Measurements from ENCODE around the gene DOK5.

Gene DOK5

DNA sequence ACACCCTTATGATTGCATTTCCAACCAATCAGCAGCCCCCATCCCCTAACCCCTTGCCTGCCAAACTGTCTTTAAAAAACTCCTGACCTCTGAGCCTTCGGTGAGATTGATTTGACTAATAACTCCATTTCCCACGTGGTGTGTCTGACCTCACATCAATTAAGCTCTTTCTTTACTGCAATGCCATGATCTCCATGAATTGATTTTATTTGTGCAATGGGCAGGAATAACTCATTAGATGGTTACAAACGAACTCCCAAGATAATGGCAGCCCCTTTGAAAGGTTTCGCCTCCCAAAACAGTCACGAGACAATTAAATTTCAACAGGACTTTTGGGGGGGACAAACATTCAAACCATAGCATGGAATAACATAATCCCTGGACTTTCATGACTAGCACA is 161.2 kb downstream of the DOK5 start:
- H3F3A ChIP-seq (ENCODE audit: insufficient read depth, low read length), result peaks cover 12% of the 10 kb centered on the region; the same call in 1 of the 2 replicates
- H3K9me2 ChIP-seq (replicated peaks; ENCODE audit: insufficient read depth, low read length), result no peaks in the 10 kb centered on the region
- no peaks in the 10 kb centered on the region for H3K27me3 ChIP-seq (replicated peaks; ENCODE audit: insufficient read depth, low read length)
- no peak overlapping the region for H3K4me2 ChIP-seq (ENCODE audit: low read depth, low read length)
- no peaks in the 10 kb centered on the region for H4K20me1 ChIP-seq (ENCODE audit: insufficient read depth, low read length)
- no peak overlapping the region for H3K9ac ChIP-seq (ENCODE audit: low read length)
- no peak for DNase-seq
- H3K27ac ChIP-seq (ENCODE audit: low read length), result no peak overlapping the region
- no peak overlapping the region for H3K4me3 ChIP-seq (ENCODE audit: low read length)
- H3K4me1 ChIP-seq (ENCODE audit: low read length), result peaks cover 10% of the 10 kb centered on the region
- H3K79me2 ChIP-seq (ENCODE audit: low read length), result no peaks in the 10 kb centered on the region
- H3K36me3 ChIP-seq (replicated peaks; ENCODE audit: insufficient read depth, low read length), result no peaks in the 10 kb centered on the region
- no peak overlapping the region for H2AFZ ChIP-seq (ENCODE audit: low read length)
- H3K9me3 ChIP-seq (replicated peaks; ENCODE audit: insufficient read depth, low read length), result no peaks in the 10 kb centered on the region
- TF ChIP-seq CTCF (IDR thresholded peaks at IDR 0.05; ENCODE audit: low read length) (no peak), EZH2phosphoT487 (IDR thresholded peaks at IDR 0.05; ENCODE audit: low read length) (no peak), EZH2 (optimal IDR thresholded peaks at IDR 0.05; ENCODE audit: low read depth, low read length) (no peak)

DNA sequence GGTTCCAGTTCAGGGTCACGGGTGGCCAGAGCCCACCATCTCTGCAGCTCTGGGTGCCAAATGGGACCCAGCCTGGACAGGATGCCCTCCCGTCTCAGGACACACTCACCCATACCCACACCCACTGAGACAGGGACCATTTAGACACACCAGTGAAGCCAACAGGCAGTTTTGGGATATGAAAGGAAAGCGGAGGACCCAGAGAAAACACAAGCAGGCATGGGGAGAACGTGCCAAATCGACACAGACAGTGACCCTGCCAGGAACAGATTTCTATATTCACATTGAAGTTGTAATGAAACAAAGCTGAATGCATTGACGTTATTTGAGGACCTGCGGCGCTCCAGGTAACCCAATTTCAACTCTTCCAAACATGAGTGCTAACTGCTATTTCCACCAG is 164.5 kb downstream of the DOK5 start:
- no peaks in the 10 kb centered on the region for H3F3A ChIP-seq (ENCODE audit: insufficient read depth, low read length)
- no peak overlapping the region for H3K27ac ChIP-seq (ENCODE audit: low read length)
- H3K27me3 ChIP-seq (replicated peaks; ENCODE audit: insufficient read depth, low read length), result no peaks in the 10 kb centered on the region
- H3K9ac ChIP-seq (ENCODE audit: low read length), result no peak overlapping the region
- H2AFZ ChIP-seq (ENCODE audit: low read length), result no peak overlapping the region
- no peaks in the 10 kb centered on the region for H3K9me3 ChIP-seq (replicated peaks; ENCODE audit: insufficient read depth, low read length)
- no peaks in the 10 kb centered on the region for H4K20me1 ChIP-seq (ENCODE audit: insufficient read depth, low read length)
- no peak overlapping the region for H3K4me2 ChIP-seq (ENCODE audit: low read depth, low read length)
- TF ChIP-seq EZH2phosphoT487 (IDR thresholded peaks at IDR 0.05; ENCODE audit: low read length) (no peak), CTCF (IDR thresholded peaks at IDR 0.05; ENCODE audit: low read length) (no peak), EZH2 (optimal IDR thresholded peaks at IDR 0.05; ENCODE audit: low read depth, low read length) (no peak)
- no peaks in the 10 kb centered on the region for H3K36me3 ChIP-seq (replicated peaks; ENCODE audit: insufficient read depth, low read length)
- H3K4me1 ChIP-seq (ENCODE audit: low read length), result no peaks in the 10 kb centered on the region
- H3K79me2 ChIP-seq (ENCODE audit: low read length), result no peaks in the 10 kb centered on the region
- H3K9me2 ChIP-seq (replicated peaks; ENCODE audit: insufficient read depth, low read length), result no peaks in the 10 kb centered on the region
- no peak overlapping the region for H3K4me3 ChIP-seq (ENCODE audit: low read length)
- DNase-seq, result no peak

DNA sequence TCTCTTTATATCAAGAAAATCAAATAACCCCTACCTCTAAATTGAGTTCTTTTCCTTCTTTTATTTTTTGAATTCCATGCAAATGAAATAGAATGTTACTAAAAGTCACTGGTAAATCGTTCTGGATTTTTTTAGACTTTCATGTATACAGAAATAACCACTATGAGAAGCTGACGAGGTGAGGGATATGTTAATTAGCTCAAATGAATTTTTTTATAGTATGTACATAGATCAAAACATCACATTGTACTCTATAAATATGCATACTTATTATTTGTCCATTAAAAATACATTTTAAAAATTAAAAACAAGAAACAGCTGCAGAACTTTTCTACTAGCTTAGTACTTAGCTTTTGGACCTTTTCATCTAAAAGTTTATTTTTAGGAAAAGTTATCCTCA is 165.4 kb downstream of the DOK5 start:
- Histone ChIP-seq H3K36me3 (replicated peaks; ENCODE audit: insufficient read depth, low read length) (no peaks in the 10 kb centered on the region), H3K4me1 (ENCODE audit: low read length) (no peaks in the 10 kb centered on the region), H3K27me3 (replicated peaks; ENCODE audit: insufficient read depth, low read length) (no peaks in the 10 kb centered on the region), H3K27ac (ENCODE audit: low read length) (no peak overlapping the region), H3K4me2 (ENCODE audit: low read depth, low read length) (no peak overlapping the region), H3K79me2 (ENCODE audit: low read length) (no peaks in the 10 kb centered on the region), H3K4me3 (ENCODE audit: low read length) (no peak overlapping the region), H3K9me2 (replicated peaks; ENCODE audit: insufficient read depth, low read length) (no peaks in the 10 kb centered on the region), H4K20me1 (ENCODE audit: insufficient read depth, low read length) (no peaks in the 10 kb centered on the region), H2AFZ (ENCODE audit: low read length) (no peak overlapping the region), H3K9me3 (replicated peaks; ENCODE audit: insufficient read depth, low read length) (no peaks in the 10 kb centered on the region), H3F3A (ENCODE audit: insufficient read depth, low read length) (no peaks in the 10 kb centered on the region), H3K9ac (ENCODE audit: low read length) (no peak overlapping the region)
- no peak for DNase-seq
- TF ChIP-seq EZH2phosphoT487 (IDR thresholded peaks at IDR 0.05; ENCODE audit: low read length), result no peak
- TF ChIP-seq CTCF (IDR thresholded peaks at IDR 0.05; ENCODE audit: low read length), result no peak
- no peak for TF ChIP-seq EZH2 (optimal IDR thresholded peaks at IDR 0.05; ENCODE audit: low read depth, low read length)
